Skin epidermis (tissue), 12 donors: ENCODE data around the gene TSPAN32.
A peak's percentile ranks its signal among the peaks of the same experiment; 100 is the strongest.

Source experiments
- H3K27ac ChIP-seq, 21 experiments: fragments of 200-600 bp; sonication (generic) in 11 of 21; one replicate each; pipeline ENCODE4 v1.5.0; 2020; ENCODE audit warnings: mild to moderate bottlenecking in 3 of 21, inconsistent platforms in 2 of 21, moderate library complexity in 2 of 21
- H3K4me3 ChIP-seq, 7 experiments: fragments of 200-600 bp; sonication (generic) in 2 of 7; one replicate each; pipeline ENCODE4 v1.5.0; 2020; ENCODE audit warnings: inconsistent platforms in 2 of 7, mild to moderate bottlenecking in 2 of 7, moderate library complexity in 1 of 7

TSPAN32 gene

DNA sequence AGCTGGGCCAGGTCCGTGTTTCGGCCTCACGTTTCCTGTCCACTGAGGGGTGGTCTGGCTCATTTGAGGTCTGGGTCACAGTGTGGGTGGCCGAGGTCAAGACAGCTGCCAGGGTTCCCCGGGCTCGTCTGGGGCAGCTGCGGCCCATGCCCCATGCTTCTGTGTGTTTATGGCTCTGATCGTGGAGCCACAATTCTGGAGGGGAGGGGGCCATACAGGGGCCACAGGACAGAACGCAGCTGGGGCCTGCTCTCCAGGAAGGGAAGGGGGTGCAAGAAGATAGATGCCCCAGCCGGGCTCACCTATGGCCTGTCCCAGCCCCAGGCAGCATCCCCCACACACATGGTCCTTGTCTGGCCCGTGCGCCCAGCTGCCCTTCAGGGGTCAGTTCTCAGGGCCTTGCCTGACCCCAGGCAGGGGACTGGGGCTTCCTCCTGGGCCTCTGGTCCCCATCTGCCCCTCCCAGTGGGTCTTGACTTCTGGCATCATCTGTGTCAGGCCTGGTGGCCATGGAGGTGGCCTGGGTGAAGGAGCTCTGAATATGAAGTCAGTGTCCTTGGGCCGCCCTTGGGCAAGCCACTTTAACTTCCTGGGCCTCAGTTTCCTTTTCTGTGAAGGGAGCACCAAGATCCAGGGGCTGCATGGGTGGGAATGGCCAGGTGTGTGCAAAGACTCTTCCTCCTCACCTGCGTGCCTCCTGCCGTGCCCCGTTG lies 8.4 kb downstream of the TSPAN32 start:
- Histone ChIP-seq H3K27ac (no peak overlapping the region), H3K4me3 (no peak overlapping the region)

DNA sequence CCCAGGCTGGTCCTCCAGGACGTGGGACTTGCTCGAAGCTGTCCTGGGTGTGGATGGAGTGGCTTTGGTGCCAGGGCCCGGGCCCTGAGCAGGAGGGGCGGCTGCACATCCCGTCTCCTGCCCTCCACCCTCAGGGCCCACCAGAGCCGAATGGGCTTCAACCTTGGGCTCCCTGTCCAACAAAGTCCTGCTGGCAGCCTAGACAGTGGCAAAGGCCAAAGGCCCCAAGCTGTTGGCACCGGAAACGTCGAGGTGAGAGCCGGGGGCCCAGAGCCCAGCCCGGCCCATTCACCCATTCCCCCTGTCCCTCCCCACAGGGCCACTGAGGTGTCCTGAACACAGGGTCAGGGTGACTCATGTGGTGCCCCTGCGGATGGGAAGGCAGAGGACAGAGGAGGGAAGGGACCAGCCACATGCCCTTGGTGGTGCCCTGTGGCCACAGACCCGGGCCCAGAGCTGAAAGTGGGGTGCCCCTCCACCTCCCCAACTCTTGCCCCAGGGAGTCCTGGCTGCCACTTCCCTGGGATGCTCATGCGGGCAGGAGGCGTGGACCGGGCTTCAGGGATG lies 9.1 kb downstream of the TSPAN32 start:
- H3K27ac ChIP-seq = peak overlapping the region in 9 of 21 experiments; percentile 42 to 85 (median 72)

DNA sequence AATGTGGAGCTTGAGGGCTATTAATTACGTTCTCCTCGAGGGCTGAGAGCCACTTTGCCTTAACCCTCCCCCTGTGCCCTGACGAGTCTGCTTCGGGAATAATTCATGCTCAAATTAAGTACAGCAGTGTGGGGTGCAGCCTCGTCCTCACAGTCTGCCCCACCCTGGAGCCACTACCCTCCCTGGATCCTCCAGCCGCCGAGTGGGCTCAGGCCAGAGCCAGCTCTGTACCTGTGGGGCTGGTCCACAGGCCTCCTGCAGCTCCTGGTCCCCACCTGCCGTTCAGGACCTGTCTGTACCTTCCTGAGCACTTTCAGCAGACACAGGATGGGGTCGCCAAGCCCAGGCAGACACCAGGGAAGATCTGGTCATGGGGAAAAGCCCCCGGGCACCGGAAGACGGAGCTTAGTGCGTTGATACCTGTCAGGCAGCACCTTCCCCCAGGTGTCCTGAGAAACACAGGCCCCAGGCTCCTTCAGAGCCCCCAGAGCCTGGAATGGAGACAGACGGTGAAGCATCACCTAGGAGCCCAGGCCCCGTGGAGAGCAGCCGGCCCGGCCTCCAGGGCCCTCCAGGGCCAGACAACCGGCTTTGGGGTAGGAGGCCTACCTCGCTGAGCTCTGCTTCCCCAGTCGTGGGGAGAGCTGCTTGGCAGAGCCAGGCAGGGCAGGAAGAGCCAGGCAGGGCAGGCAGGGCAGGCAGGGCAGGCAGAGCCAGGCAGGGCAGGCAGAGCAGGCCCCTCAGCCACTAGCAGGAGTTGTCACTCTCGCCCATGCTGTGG lies 9.7 kb downstream of the TSPAN32 start:
- Histone ChIP-seq H3K4me3 (no peak overlapping the region), H3K27ac (peak overlapping the region in 16 of 21 experiments; percentile 42 to 85 (median 71))

More for the DNA sequence above, 9.1 kb downstream of the TSPAN32 start:
- H3K4me3 ChIP-seq = no peak overlapping the region

DNA sequence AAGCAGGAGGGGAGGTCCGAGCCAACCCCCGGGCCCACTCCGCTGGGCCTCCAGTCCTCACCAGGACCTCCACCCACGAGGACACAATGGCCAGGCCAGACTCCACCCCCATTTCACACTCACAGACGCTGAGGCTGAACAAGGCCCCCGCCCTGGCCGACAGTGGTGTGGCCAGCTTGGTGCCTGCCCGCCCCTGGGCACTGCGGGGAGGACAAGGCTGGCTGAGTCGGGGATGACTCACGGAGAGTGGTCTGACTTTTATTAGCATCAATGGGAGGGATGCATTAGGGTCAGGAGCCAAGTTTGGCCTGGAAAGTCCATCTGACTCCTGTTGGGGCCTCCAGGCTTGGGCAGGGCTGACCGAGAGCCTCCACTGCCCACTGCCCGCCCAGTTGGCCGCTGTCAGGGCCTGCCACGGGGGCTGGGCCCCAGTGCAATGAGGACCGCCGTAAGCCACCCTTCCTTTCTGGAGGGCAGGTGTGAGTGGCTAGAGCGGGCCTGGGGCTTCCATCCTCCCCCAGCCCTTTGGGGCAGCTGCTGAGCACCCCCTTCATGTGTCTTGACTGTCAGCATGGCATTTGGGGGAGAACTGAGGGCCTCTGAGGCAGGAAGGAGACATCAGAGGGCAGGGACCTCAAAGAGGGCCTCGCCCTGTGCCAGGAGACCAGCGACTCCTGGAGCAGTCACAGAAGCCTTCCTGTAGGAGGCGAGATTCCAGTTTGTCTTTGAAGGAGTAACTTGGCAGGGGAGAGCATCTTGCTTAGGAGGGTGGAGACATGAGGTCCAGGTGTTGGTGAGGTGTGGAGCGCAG lies 10.6 kb downstream of the TSPAN32 start:
- Histone ChIP-seq H3K4me3 (no peak overlapping the region), H3K27ac (peak overlapping the region in 17 of 21 experiments; percentile 36 to 85 (median 72))

DNA sequence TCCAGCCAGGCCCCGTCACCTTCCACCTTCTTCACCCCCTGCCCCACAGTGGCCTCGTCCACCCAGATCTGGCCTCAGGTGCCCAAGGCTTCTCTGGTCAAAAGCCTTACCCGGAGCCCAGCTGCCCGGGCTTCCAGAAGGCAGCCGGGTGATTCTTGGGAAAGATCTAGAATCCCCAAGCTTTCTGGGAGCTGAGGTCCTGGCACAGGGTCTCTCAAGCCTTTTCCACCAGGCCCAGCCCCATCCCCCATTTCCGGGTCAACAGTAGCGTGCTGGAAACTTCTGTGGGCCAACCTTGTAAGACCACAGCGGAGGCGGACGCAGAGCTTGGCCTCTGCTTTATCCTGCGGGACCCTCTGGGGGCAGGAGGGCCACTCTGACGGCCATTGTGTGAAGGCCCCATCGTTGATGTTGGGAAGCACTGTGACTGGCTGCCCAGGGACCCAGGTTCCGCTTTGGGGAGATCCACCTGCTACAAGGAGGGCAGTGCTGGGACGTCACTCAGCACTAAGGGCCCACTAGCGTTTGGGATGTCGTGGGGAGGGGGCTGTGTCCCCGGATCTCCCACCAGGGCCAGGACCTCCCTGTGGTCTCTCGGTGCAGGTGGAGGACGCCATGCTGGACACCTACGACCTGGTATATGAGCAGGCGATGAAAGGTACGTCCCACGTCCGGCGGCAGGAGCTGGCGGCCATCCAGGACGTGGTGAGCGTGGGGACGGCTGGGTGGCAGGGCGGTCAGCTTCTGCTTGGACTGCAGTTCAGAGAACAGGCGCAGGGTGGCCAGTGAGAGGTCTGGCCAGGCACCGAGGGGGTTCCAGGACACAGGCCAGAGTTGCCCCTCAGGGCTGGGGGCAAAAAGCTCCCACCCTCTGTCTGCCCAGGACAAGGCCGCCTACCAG lies 11.5 kb downstream of the TSPAN32 start:
- peak overlapping the region in 12 of 21 experiments; percentile 22 to 85 (median 73) for H3K27ac ChIP-seq

DNA sequence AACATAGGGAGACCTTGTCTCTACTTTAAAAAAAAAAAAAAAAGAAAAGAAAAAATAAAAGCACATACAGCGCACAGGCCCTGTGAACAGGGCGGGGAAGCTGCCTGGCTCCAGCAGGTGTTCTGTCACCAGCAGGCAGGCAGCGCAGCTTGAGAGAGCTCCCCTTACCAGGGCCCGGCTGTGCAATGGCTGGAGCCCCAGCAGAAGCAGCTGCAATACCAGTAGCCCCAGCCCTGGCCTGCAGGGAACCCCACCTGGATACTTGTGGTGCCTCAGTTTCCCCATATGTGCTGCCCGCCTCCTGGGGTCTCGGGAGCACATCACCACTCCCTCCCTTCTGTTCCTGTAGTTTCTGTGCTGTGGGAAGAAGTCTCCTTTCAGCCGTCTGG lies 12.3 kb downstream of the TSPAN32 start:
- Histone ChIP-seq H3K27ac (peak overlapping the region in 13 of 21 experiments; percentile 10 to 77 (median 52)), H3K4me3 (no peak overlapping the region)

More for the DNA sequence above, 11.5 kb downstream of the TSPAN32 start:
- H3K4me3 ChIP-seq = no peak overlapping the region

DNA sequence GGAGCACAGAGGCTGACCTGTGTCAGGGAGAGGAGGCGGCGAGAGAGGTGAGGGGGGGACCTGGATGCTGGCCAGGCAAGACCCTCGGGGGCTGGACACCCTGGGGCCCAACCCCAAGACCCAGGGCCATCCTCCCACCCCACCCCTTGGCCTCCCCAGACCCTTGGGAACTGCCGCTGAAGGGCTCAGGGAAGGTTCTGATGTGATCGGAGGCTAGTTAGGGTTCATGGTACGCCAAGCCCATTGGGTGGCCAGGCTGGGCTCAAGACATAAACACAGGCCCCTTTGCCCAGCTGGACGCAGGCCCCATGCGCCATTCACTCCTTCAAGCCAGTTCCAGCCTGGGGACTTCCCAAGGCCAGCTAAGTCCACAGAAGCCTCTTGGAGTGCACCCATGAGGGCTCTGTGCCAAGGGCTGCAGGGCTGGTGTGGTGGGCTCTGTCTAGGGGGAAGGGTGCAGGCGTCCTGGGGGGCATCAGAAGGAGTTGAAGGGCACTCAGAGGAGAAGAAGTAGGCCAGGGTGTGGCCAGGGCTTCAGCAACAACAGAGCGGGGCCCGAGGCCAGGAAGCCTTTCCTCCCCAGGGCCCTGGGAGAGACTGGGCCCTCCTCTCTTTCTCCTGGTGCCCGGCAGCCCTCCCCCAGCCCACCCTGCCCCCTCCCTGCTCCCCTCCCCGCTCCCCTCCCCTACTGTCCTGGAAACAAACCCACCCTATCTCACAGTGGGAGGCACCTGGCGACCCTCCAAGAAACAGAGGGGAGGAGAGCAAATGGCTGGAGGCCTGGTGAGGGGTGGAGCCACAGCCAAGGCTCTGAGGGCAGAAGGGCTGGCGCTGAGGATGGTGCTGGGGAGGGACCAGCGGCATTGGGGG lies 12.9 kb downstream of the TSPAN32 start:
- H3K4me3 ChIP-seq = no peak overlapping the region

DNA sequence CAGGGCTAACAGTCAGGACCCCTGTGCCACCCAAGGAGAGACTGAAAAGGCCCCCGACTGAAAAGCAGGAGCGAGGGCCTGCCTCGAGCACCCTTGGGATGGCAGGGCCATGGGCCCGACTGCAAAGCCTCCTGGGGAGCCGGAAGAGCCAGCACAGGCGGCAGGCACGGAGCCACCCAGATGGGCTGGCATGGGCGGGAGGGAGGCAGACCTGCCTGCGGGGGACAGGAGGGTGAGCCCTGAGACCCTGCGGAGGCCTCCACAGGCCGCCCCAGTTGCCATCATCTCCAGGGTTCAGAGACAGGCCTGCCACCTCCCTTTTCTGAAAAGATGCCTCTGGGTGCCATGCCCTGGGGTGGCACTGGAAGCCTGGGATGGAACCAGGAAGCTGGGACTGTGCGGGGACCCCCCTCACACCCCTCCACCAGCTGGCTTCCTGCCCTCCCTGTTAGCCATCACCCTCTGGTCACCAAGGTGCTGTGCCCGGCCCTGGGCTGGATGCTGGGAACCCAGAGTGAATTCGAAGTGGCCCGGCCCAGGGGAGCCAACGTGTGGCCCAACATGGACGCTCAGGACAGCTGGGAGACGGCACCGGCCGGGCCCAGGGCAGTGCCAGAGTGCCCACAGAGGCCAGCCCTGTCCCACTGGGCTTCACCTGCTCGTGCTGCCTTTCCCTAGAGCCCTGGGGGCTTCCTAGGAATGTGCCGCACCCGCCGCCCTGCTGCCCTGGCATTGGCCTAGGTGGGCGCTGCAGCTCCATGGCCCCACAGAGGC lies 13.8 kb downstream of the TSPAN32 start:
- H3K4me3 ChIP-seq = no peak overlapping the region
- peak overlapping the region in 14 of 21 experiments; percentile 3 to 77 (median 48) for H3K27ac ChIP-seq

More for the DNA sequence above, 12.9 kb downstream of the TSPAN32 start:
- peak overlapping the region in 17 of 21 experiments; percentile 3 to 77 (median 49) for H3K27ac ChIP-seq

DNA sequence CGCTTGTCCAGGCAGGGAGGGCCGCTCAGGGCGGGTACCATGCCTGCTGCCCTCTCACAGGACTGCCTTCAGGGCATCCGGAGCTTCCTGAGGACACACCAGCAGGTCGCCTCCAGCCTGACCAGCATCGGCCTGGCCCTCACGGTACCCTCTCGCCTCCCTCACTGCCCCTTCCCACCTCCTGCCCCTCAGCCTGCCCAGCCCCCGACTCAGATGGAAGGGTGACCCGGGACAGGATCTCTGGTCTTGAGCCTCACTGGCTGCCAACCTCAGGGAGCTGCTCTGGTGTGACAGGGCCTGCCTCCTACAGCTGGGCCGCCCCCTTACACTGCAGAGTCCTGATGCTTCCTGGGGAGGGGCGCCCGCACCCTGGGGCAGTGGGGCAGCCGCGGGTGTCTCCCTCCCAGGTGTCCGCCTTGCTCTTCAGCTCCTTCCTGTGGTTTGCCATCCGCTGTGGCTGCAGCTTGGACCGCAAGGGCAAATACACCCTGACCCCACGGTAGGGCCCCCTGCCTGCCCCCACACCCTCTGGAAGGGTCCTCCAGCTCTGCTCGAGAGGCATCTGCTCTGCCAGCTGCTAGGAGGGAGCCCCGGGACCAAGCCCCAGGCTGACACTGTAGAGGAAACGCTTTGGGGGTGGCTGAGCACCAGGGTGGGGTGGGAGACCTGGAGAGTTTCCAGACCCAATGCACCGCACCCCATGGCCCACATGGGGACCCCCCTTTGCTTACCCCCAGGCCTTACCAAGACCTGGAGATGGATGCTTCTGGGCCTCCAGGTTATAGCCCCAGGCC lies 14.6 kb downstream of the TSPAN32 start:
- no peak overlapping the region for H3K4me3 ChIP-seq
- peak overlapping the region in 1 of 21 experiments; percentile 10 for H3K27ac ChIP-seq

DNA sequence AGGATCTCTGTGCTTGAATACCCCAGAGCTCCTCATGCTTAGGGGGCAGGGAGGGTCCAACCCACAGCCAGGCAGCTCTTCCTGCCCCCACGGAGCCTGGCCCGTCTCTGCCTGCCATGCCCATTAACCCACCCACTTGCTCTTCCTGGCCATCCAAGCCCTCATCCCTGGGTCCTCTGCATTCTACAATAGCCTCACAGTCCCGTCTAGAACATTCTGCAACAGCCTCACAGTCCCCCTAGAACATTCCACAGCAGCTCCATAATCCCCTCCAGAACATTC lies 15.1 kb downstream of the TSPAN32 start:
- no peak overlapping the region for H3K27ac ChIP-seq
- no peak overlapping the region for H3K4me3 ChIP-seq

DNA sequence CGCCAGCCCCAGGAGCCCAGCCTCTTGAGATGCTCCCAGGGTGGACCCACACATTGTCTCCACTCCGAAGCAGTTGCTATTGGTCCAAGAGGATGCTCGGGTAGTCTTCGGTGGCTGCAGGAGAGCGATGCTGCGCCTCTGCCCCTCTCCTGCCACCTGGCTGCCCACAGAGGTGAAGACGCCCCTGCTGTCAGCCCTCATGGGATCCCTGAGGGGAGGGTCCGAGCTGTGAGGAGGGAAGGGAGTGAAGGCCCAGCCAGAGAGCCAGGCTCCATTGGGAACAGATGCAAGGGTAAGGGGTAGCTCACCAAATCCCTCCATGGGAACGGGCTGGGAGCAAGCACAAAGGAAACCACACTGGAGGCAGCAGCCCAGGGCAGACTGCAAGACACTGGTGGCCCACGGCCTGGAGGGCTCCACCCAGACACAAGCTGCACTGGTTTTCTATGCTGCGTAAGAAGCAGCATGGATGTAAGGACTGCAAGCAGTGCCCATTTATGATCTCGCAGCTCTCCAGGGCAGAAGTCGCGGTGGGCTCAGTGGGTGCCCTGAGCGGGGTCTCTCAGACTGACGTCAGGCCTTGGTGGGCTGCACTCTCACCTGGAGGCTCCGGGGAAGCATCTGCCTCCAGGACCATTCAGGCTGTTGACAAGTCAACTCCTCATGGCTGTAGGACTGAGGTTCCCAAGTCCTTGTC lies 15.7 kb downstream of the TSPAN32 start:
- H3K27ac ChIP-seq = no peak overlapping the region

DNA sequence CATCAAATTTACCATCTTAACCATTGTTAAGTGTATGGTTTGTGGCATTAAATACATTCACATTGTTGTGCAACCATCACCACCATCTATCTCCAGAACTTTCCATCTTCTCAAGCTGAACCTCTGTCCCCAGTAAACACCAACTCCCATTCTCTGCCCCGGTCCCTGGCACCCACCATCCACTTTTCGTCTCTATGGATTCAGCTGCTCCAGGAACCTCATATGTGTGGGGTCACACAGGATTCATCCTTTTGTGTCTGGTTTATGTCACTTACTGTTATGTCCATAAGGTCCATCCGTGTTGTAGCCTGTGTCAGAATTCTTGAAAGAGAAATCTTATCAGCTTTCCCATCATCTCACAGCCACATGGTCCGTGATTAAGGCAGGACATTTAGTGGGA lies 16.3 kb downstream of the TSPAN32 start:
- Histone ChIP-seq H3K4me3 (no peak overlapping the region), H3K27ac (no peak overlapping the region)

More for the DNA sequence above, 15.7 kb downstream of the TSPAN32 start:
- H3K4me3 ChIP-seq = no peak overlapping the region

DNA sequence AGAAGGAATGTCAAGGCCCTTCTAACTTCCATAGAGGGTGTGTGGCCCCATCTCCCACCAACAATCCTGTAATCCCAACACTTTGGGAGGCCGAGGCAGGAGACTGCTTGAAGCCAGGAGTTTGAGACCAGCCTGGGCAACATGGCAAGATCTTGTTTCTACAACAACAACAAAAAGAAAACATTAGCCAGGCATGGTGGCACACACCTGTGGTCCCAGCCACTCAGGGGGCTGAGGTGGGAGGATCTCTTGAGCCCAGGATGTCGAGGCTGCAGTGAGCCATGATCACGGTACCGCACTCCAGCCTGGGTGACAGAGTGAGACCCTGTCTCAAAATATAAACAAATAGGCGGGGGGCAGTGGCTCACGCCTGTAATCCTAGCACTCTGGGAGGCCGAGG lies 16.9 kb downstream of the TSPAN32 start:
- no peak overlapping the region for H3K4me3 ChIP-seq
- no peak overlapping the region for H3K27ac ChIP-seq

DNA sequence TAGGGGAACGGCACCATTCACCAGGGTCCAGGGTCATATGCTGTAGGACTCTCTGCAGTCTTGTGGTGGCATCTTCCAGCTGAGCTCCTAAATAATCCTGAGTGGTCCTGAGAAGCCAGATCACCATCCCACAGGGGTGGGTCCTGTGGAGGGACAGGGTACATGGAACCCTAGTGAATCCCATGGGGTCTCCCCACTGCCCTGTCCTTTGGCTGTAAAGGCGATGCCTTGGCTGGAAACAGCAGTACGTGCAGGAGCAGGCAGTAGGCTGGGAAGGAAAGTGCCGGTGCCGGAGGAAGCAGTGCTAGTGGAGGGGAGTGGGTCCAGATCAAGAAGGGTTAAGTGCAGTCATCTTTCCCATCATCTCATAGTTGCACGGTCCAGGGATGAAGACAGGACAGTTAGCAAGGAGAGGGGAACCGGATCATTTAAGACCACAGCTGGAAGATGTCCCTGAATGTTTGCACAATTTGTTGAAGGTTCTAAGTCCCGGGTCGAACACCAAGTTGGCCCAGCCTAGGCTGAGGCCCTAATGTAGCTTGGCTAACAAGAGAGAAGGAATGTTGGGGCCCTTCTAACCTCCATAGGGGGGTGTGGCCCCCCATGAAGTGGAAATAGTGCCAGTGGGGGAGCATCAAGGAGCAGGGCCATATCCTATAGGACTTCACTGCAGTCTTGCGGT lies 18.1 kb downstream of the TSPAN32 start:
- H3K4me3 ChIP-seq = no peak overlapping the region
- H3K27ac ChIP-seq = no peak overlapping the region

DNA sequence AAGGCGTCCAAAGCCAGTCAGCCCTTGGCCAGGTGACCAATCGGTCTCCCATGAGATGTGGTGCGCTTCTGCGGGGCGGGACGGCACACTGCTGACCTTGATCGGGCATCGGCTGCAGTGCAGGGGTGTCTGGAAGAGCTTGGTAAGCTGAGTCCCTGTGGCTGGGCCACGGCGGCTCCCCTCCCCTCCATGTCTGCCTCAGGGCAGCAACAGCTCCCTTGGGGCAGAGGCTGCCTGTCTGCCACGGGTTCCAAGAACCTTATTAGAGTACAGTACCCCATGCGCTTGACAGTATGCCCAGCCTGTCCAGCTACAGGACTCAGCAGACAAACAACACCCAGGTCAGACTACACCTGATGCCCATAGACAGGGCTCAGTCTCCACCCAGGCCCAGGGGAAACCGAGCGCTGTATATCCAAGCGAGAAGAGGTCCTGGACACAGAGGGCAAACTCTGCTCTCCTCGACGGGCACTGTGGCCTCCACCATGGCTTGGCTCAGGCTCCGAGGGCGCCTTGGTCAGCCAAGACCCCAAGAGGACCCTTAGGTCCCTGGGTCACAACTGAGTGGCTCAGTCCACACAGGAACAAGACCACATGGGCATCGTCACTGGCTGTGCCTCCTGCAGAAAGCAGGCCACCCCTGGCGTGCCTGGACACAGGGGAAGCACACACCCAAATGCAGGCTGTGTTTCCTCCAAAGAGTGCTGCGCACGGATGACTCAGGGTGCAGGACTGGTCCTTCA lies 18.9 kb downstream of the TSPAN32 start:
- no peak overlapping the region for H3K4me3 ChIP-seq

More for the DNA sequence above, 18.9 kb downstream of the TSPAN32 start:
- H3K27ac ChIP-seq = no peak overlapping the region
